NCI-H748 (cell line): Measurements from ENCODE around the gene LMNTD2.

Experiments
- DNase-seq: peaks from one replicate; lab custom pipeline; 2025; ENCODE audit not compliant: unreplicated experiment; lab: John Stamatoyannopoulos, UW

Gene LMNTD2

DNA sequence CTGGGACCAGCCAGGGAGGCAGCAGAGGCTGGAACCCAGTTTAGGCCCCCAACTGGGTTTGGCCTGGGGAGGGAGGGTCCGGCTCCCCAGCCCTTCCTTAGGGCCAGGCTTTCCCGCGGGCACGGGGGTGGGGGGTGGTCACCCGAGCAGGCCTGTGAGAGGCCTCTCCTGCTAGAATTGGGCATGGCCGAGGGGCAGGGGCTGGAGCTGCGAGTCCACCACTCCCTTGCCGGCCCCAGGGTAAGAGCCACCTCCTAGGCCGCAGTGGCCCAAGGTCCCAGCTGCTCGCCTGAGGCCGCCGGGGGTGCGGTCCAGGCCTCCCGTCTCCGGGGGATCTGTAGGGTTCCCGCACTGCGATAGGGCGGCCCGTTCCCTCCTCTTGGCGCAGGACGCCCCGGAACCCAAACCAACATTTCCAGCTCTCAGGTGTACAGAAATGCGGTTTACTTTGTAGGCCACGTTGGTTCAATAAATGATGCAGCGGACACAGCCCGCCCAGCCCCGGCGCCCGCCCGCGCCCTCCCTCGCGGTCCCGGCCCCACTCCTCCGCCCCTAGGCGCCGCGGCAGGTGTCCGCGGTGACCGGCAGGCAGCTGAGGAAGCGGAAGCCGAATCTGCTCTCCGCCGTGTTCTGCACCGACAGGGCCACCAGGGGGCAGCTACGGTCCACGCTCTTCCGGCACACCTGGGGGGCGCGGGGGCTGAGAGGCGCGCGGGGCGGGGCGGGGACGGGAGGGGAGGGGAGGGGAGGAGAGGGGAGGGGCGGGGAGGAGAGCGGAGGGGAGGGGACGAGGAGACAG lies 5.9 kb downstream of the LMNTD2 start:
- peak; percentile 88 for DNase-seq

DNA sequence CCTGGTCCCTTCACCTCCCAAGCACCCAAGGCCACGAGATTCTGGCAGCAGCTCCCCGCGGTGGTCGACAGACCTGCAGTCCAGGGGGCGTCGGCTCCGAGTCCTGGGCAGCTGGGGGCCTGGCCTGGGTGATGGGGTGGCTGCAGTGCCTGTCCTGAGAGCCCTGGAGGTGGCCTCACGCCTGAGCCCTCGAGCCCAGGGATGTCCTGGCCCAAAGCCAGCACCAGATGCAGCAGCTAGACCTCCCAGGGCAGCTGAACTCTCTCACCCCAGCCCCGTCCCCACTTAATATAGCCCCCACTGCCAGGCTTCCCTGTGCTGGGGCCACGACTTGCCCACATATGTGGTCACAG lies 6.6 kb downstream of the LMNTD2 start:
- DNase-seq: no peak

DNA sequence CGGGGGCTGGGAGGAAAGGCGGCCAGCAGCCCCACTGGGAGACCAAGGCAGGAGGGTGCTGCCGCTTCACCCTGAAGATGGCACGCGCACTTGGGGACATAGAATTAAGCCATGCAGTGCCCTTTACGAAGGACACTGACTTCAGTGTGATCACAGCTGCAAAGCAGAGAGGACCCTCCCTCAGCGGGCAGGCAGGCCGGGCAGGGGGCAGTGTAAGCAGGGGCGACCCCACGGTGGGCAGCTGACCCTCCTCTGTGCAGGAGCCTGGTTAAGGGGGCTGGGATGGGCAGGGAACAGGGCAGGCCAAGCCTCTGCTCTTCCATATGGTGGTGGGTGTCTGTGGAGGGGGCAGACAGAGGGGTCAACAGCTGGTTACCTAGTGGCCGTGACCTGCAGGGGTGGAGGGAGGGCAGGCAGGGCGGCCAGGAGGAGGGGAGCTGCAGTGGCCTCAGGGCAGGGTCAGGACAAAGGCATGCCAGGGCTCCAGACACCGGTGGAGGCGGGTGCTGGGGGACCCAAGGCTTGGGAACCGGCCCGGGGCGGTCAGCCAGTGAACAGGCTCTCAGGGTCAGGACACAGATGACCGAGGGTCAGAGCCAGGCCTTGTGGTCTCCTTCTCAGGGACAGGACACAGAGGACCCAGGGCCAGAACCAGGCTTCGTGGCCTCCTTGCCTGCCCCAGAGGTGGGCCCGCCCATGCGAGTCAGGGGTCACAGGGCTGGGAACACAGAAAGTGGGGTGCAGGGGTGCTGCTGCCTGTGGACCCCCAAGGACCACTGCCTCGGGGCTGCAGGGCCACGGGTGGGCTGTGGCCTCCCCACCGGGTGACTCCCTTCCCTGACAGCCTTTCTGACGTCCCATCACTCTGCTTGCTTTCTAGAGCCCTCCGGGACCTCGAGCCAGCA lies 7.2 kb downstream of the LMNTD2 start:
- no peak for DNase-seq

DNA sequence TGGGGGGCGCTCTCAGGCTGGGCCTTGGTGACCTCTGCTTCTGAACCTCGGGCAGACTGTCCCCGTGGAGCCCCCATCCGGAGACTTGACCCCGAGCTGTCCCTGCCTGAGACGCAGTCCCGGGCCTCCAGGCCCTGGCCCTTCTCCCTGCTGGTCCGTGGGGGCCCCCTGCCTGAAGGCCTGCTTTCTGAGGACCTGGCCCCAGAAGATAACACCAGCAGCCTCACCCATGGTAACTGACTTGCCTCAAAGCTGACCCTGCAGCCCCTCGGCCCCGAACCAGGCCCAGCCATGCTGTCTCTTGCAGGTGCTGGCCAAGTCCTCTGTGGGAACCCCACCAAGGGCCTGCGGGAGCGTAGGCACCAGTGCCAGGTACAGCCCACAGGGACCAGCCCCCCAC lies 8.9 kb downstream of the LMNTD2 start:
- no peak for DNase-seq

DNA sequence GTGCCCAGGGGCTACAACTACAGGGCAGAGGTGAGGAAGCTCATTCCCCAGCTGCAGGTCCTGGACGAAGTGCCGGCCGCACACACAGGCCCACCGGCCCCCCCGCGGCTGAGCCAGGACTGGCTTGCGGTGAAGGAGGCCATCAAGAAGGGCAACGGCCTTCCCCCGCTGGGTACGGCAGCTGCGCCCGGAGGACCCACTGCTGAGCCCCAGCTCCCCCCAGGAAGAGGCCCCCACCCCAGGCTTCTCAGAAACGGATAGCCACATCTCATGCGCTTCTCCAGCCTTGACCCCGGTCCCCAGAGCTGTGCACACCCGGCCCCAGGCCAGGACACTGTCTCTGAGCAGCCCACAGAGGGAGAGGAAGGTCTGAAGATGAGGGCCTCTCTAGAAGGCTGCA lies 9.4 kb downstream of the LMNTD2 start:
- DNase-seq: no peak

DNA sequence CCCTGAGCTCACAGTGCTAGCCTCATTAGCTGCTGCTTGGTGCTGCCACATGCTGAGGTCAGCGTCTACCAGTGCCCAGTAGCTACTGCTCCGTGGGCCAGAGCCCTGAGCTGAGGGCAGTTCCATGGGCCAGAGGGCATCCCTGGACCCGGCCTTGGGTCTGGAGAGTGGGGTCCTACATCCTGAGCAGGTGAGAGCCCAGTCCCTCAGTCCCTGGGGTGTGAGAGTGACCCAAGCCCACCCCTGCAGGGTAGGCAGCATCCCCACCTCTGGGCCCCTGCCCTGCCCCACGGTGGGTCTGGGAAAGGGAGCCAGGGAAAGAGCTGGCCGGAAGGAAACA lies 9.8 kb downstream of the LMNTD2 start:
- no peak for DNase-seq

DNA sequence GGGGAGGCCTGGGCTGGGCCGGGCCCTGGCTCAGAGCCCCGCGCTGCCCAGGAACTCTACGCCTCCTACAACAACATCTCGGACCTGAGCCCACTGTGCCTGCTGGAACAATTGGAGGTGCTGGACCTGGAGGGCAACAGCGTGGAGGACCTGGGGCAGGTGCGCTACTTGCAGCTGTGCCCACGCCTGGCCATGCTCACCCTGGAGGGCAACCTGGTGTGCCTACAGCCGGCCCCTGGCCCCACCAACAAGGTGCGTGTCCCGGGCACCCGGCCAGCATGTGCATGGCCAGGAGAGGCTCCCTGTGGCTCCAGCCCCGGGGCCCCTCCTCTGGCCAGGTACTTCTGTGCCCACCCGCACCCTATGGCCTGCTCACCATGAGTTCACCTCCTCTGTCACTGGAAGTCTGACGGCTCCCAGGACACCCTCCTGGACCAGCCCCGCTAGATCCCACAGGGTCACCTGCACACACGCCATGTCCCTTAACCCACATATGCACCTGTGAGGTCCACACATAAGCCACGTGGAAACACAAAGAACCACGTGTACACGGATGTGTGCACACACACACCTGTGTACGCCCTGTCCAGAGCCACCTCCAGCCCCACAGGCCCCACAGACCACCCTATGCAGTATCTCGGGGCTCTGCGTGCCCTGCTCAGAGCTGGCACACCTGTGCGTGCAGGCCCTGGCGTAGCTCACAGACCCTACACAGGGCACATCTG lies 10.4 kb downstream of the LMNTD2 start:
- no peak for DNase-seq

DNA sequence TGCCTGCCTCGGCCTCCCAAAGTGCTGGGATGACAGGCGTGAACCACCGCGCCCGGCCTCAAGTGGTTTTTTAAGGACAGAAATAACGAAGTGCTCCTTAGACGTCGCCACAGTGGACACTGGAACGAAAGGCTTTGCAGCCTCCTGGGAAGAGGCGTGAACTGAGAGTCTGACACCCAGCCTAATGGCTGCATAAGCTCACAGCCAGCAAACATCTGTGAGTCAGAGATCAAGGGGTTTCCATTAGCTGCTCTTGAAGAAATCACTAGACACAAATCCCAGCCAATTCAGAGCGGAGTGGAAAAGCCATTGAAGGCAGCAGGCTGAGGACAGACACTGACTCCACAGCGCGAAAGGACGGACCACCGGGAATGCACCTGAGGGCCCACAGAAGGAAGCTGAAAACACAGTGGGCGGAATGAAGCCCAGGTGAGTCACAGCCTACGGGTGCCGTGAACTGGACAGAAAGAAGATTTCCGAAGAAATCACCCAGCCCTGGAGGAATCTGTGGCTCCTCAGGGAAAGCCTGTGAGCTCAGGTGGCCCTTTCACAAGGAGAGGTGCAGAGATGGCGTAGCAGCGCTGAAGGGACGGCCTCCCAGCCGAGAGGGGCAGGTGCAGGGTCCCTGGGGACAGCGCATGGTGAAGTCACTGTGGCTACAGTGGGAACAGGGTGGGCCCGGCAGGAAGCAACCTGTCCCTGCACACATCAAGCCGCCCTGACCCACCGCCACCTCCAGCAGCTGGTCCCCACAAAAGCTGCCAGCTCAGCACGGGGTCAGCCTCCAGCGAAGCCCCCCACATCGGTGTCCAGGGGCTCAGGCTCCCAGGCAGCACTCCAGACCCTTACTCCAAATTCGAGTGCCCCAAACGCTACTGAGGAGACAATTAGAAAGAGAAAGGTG lies 11.6 kb downstream of the LMNTD2 start:
- no peak for DNase-seq

DNA sequence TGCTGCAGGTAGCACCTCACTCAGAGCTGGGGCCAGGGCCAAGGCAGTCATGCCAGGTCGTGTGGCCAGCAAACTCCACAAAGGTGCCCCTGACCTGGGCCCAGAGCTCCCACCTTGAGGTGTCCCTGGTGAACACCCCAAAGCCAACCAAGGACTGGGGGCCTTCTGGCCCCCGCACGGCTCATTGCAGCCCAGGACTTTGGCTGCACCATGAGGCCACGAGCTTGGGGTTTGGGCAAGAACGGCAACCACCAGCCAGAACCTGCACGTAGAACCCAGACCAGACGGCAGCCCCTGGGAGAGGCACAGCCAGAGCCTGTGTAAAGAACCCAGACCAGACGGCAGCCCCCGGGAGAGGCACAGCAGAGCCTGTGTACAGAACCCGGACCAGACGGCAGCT lies 15.4 kb downstream of the LMNTD2 start:
- no peak for DNase-seq

DNA sequence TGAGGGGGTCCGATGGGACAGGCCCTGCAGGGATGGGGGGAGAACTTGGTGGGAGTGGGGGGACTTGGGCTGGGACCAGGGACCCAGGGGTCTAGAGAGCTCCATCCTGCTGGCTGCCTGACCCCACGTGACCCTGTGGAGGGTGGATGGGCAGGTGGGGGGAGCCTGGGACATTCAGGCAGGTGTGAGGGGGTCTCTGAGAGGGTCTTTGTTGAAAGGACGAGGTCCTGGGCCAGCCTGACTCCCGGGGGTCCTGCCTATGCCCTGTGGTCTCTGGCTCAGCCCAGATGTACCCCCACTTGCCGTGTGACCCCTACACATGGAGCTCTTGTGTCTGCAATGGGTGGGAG lies 15.7 kb downstream of the LMNTD2 start:
- no peak for DNase-seq

DNA sequence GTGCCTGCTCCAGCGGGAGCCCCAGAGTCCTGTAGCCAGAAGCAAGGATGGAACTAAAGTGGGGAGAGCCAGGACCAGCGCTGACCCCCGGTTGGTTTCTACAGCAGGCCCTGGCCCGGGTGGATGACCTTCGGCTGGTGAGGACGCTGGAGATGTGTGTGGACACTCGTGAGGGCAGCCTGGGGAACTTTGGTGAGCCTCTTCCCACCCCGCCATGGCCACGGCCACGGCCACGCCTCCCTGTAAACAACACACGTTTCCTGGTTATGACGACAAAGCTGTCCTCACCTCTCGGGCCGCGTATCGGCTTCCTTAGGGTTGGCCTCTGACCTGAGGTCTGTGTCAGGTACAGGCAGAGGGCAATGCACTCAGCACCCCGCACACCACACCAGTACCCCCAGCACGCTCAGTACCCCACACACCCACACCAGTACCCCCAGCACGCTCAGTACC lies 19.1 kb downstream of the LMNTD2 start:
- DNase-seq: no peak

DNA sequence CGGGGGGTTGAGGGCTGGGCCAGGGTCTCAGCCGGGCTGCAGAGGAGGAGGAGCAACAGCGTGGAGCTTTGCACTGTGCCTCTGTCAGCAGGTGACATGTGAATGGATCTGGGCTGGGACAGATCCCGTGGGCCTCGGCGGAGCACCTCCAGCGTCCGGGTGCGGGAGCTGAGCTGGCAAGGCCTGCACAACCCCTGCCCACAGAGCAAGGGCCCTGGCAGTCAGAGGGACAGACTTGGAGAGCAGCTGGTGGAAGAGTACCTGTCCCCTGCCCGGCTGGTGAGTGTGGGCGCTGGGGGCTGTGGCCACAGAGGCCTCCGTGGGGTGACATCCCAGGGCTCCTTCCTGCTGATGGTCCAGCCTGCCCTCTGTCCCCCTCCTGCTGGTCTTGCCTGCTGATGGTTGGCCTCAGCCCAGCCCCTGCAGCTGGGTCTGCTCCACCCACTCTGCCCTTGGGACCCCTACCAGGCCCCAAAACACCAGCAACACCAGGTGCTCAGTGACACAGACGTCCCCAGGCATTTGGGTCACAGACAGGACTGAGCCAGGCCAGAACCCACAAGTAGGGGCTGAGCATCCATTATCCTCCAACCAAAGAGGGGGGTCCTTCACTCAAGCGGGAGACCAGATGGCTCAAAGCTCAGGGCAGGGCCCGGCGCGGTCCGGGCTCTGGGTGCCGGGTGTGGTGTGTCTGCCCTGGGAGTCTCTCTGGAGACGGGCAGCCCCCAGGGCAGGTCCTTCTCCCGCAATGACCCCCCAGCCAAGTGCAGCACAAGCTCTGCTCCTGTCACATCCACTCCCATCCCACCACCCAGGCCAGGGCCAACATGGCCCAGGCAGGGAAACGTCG lies 19.7 kb downstream of the LMNTD2 start:
- DNase-seq: no peak

DNA sequence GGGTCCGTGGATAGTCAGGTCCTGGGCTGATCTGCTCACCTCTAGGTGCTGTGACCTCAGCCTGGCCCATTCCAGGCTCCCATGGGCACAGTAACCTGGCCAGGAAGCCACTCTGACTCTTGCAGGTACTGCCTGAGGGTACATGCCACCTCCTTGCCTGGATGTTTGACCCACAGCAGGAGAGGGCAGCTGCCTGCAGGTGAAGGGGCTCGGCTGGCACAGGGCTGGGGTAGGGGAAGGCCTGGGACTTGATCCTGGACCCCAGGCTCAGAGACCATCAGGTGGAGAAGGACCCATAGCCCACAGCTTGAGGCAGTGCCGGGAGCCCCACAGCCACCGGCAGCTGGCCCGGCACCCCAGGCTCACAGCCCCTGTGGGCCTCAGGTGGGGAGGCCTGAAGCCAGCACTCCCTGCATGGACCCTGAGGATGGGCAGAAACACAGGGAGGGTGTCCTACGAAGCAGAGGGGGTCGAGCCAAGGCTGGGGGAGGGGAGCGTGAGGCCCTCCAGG lies 20.5 kb downstream of the LMNTD2 start:
- DNase-seq: no peak

DNA sequence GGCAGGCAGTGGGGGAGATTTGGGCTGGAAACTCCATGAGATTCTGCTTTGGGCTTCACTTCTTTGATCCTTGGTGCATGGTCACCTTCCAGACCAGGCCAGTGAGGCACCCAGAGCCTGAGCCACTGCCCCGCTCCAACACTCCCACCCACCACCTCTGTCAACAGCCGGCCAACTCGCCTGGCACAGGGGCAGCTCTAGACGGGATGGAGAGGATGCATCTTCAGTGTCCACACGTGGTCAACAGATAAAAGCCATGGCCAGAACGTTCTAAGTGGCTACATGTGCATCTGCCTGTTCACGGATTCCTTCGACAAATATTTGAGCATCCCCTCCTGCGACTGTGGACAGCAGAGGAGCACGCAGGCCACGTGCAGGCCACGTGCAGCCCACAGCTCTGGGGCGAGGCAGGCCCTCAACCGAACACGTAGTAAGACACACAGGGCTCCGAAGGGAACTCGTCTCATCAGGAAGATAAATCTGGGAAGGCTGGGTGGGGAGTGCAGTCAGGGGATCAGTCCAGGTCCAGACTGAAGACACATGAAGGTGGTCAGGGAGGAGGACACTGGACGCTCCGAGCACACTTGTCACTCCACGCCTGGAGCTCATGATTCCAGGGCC lies 22.0 kb downstream of the LMNTD2 start:
- no peak for DNase-seq

DNA sequence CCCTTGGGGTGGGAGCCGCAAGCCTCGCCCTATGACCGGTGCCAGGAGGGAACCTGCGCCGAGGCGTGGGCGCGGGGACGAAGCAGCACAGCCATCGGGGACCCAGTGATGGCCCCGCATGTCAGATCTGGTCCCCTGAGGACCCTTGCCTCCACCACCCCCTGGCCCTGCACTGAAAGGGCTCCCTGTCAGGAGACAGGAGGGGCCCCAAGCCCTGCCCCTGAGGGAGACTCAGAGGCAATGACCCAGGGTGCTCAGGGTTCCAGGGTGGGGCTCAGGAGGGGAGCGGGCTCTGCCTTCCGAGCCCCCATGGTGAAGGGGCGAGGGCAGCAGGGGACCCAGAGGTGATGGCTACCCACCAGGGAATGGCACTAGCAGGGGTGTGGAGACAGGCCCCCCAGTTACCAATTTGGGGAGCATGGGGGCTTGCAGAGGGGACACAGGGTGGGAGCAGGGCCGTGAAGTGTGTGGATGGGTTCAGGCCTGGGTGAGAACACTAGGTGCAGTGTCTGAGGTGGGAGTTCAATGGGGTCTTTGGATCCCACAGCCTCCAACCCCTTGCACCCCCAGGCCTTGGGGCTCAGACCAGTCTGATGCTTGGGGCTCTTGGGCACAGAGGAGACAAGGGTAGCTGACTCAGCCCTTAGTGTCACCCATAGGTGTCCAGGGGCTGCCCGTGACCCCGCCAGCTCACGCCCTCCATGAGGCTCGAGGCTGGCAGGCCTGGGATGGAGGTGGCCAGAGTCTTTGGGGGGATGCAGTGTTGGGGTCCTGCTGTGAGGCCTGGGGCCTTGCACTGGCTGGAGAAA lies 22.7 kb downstream of the LMNTD2 start:
- DNase-seq: no peak

DNA sequence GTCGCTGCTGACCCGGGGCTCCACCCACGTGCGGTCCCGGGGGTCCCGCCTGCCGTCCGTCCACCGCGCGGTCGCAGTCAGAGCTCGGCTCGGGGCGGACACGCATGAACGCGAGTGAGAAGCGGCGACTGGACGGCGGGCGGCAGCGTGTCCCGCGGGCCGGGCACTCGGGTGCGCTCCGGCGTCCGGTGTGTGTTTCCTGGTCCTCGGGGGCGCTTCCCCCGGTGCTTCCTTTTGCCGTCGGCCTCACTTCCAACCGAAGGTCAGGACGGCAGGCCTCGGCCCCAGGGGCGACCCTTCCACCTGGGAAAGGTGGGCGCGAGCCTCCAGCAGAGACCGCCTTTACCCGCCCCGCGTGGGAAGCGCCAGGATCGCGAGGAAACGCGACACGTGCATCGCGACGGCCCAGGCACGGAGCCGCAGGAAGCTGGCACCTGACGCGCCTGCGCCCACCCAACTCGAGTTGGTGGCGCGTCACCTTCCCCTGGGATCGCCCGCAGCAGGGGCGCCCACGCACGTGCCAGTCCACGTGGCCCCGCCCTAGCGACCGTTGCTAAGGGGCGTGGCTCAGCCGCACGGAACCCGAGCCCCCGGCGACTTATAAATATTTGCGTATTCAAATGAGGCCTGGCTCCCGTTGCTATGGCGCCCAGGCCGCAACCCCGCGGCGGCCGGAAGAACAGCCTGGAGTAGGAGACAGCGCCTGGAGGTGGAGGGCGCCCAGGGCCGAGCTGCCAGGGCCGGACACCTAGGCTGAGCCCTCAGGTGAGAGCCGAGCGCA lies 23.5 kb downstream of the LMNTD2 start, which contains the start of gene LRRC56:
Gene LRRC56 (plus strand): TSS at position 687 of the 781 bp plus-strand sequence. CDS start 3,158 bp downstream, outside the sequence.
- DNase-seq: peak; percentile 94
